ENCODE data around the gene KREMEN1.
"Not testable (repeated sequence)": the region's sequence is repeated elsewhere in the genome, so short reads cannot be mapped to it uniquely, and the experiment has no call there.

KREMEN1 gene

DNA sequence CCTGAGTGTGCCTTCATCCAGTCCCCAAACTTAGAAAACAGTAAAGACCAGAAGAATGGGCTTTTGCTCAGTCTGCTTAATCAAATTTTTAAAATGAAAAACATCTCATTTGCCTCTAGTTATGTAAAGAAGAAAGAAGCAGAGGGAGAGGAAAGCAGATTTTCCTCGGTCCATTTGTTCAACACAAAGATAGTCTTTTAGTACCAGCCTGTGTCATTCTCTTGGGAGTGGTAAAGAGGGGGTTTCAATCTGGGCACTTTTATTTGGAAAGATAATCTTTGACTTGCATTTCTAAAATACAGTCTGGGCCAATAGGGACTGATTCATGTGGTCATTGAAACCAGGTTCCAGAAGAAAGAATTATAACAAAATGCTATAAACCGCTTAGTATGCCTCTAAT lies 29.5 kb downstream of the KREMEN1 start:
- in situ Hi-C loops (cut with MboI; ENCODE audit: low sequenced_read_pairs) = no loop called here

DNA sequence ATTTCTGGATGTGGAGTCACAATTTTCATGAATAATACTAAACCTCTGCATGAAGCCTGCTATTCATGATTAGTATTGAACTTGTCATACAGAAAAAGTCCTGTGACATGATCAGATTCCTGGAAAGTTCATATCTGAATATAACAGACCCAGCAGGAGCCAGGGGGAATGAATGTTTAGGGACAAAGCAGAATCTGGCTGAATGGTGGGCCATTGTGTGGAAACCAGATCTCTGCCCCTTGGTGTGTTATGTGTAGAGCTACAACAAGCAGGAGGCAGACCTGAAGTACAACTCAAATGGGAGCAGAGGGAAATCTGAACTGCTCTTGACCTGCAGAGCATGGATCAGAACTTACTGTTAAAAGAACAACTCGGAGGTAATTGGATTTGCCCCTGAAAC lies 30.3 kb downstream of the KREMEN1 start:
- in situ Hi-C loops (cut with MboI; ENCODE audit: low sequenced_read_pairs) = no loop called here

- in situ Hi-C loops (cut with MboI; ENCODE audit: low sequenced_read_pairs) = no loop called here
Observed at GRCh38 chr22:29105468-29105867, 32.6 kb downstream of the KREMEN1 start.

DNA sequence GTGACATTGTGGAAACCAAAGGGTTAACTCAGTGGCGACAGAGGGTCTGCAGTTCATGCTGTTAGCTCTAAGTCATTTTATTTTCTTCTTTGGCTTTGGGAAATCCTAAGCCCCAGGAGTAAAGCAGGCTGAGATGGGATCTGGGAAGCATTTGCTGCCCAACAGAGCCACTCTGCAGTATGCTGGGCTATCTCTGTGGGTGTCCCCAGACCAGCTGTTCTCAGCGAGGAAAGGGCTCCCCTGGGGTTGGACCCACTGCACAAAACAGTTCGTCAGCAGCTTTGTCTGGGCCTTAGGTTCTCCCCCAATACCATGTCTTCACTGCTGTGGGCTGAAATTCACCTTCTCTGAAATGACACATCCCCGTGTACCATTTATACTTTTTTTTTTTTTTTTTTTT lies 34.0 kb downstream of the KREMEN1 start:
- in situ Hi-C loops (cut with MboI; ENCODE audit: low sequenced_read_pairs) = no loop called here

- in situ Hi-C loops (cut with MboI; ENCODE audit: low sequenced_read_pairs) = no loop called here
Observed at GRCh38 chr22:29108137-29108536, 35.3 kb downstream of the KREMEN1 start.

GRCh38 chr22:29109822-29110221 lies 37.0 kb downstream of the KREMEN1 start:
- in situ Hi-C loops (cut with MboI; ENCODE audit: low sequenced_read_pairs) = no loop called here

GRCh38 chr22:29110946-29111345 lies 38.1 kb downstream of the KREMEN1 start:
- in situ Hi-C loops (cut with MboI; ENCODE audit: low sequenced_read_pairs) = no loop called here

- in situ Hi-C loops (cut with MboI; ENCODE audit: low sequenced_read_pairs) = no loop called here
Observed at GRCh38 chr22:29112121-29112520, 39.3 kb downstream of the KREMEN1 start.

GRCh38 chr22:29112681-29113080 lies 39.8 kb downstream of the KREMEN1 start:
- in situ Hi-C loops (cut with MboI; ENCODE audit: low sequenced_read_pairs) = no loop called here

DNA sequence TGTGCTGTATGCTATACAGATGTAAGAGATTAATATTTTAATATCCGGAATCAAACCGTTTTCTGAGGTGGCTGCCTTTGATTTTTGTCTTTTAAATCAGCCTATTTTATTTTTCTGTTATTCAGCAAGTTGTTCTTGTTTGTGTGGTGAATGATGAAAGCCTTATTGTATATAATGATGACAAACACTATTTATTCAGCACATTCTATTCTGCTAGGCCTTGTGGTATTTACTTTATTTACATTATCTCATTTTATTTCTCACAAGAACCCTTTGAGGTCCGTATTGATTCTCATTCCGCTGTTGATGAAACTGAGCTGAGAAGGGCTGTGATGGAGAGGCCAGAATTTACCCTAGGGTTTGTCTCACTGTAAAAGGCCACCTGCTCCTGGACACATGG lies 40.5 kb downstream of the KREMEN1 start:
- in situ Hi-C loops (cut with MboI; ENCODE audit: low sequenced_read_pairs) = no loop called here

GRCh38 chr22:29114392-29114791 lies 41.6 kb downstream of the KREMEN1 start:
- in situ Hi-C loops (cut with MboI; ENCODE audit: low sequenced_read_pairs) = no loop called here

- in situ Hi-C loops (cut with MboI; ENCODE audit: low sequenced_read_pairs) = no loop called here
Observed at GRCh38 chr22:29115682-29116288, 43.0 kb downstream of the KREMEN1 start.

DNA sequence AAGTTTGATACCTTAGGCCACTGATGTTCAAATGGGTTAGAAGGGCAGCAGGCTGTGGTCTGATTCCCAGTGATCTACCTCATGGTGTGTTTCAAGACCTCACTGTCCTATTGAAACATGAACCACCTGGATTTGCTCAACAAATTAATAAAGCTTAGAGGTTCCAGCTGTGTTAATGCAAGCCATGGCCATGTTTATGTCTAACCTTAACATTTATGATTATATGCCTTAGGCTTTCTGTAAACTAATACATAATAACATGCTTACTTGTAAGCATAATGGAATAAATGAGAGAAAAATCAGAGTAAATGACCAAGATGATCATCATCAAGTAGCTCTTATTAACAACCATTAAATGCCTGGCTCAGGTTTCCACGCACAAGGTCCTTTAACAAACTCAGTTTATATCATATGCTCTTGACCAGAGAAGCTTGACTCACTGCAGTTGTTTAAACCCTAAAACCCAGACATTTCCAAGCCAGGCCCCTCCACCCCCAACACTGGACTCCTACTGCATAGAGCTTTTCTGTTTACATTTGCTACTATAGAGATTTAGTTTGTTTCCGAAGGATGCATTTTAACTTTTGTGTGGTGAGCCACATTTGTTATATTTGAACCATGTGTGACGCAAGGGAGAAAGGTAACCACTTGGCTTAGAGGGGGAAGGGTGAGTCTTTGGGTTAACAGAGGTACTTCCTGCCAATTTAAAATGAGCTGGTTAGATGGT lies 43.7 kb downstream of the KREMEN1 start:
- in situ Hi-C loops (cut with MboI; ENCODE audit: low sequenced_read_pairs) = no loop called here

DNA sequence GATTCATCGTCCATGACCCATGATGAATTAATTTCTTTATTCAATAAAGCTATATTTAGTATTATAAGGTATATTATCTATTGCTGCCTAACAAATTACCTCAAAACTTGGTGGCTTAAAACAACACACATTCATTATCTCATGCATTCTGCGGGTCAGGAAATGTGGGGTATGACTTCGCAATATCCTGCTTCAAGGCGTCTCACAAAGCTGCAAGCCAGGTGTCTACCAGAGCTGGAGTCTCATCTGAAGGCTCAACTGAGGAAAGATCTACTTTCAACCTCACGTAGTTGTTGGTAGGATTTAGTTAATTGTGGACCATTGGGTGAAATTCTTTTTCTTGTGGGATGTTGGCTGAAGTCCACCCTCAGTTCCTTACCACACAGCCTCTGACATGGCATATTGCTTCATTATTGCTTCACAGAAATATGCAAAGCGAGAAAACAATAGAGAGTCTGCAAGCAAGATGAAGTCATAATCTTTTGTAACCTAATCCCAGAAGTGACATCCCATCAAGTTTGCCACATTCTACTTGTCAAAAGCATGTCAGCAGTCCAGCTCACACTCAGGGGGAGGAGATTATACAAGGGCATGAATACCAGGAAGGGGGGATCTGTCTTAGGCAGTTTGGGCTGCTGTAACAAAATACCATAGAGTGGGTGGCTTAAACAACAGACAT lies 45.1 kb downstream of the KREMEN1 start:
- in situ Hi-C loops (cut with MboI; ENCODE audit: low sequenced_read_pairs) = no loop called here

- in situ Hi-C loops (cut with MboI; ENCODE audit: low sequenced_read_pairs) = not testable (repeated sequence)
Observed at GRCh38 chr22:29120098-29120912, 47.5 kb downstream of the KREMEN1 start.

- in situ Hi-C loops (cut with MboI; ENCODE audit: low sequenced_read_pairs) = no loop called here
Observed at GRCh38 chr22:29121124-29121523, 48.3 kb downstream of the KREMEN1 start.

- in situ Hi-C loops (cut with MboI; ENCODE audit: low sequenced_read_pairs) = no loop called here
Observed at GRCh38 chr22:29122041-29122440, 49.2 kb downstream of the KREMEN1 start.

- in situ Hi-C loops (cut with MboI; ENCODE audit: low sequenced_read_pairs) = no loop called here
Observed at GRCh38 chr22:29124777-29125442, 52.1 kb downstream of the KREMEN1 start.

- in situ Hi-C loops (cut with MboI; ENCODE audit: low sequenced_read_pairs) = no loop called here
Observed at GRCh38 chr22:29125443-29125778, 52.6 kb downstream of the KREMEN1 start.

GRCh38 chr22:29125844-29126243 lies 53.0 kb downstream of the KREMEN1 start:
- in situ Hi-C loops (cut with MboI; ENCODE audit: low sequenced_read_pairs) = no loop called here

All from hTERT RPE-1 (cell line).